Bronchial epithelial cell (primary cell): ENCODE results near the gene UBE2L5. TPM values are rescaled to one million over a fixed set of nuclear protein-coding genes. Genes with fewer than 3 reads are reported as not detected.

Source experiments
- DNase-seq: peaks from one replicate; pipeline ENCODE4 v3.0.0-alpha.2; 2010; ENCODE audit warnings: low read depth
- FAIRE-seq: peaks from 2 replicates; lab custom pipeline; 2011; peaks lifted over from hg19 to GRCh38; lab: Jason Lieb, UNC
- H3K27me3 ChIP-seq: 2 replicates; pipeline ENCODE4 v1.5.1; 2011; ENCODE audit warnings: low read length; ENCODE audit not compliant: control insufficient read depth, insufficient read depth
- H3K36me3 ChIP-seq: 2 replicates; pipeline ENCODE4 v1.5.1; 2011; ENCODE audit warnings: low read length; ENCODE audit not compliant: control insufficient read depth, insufficient read depth
- H3K4me3 ChIP-seq: 2 replicates; pipeline ENCODE4 v1.5.1; 2011; ENCODE audit warnings: mild to moderate bottlenecking, low read depth, low read length, control low read depth
- total RNA-seq: library from RNA; depleted of rRNA; stranded (reverse); fragments of >200 nt; gene quantifications from 2 replicates; pipeline ENCODE4 v1.2.1, GENCODE V29; 2014
- TF ChIP-seq, protein P1 (sequence below): IDR thresholded peaks from 2 replicates; pipeline ENCODE4 v1.5.1; 2011; ENCODE audit warnings: mild to moderate bottlenecking, moderate library complexity, low read length, control low read depth, inconsistent platforms; ENCODE audit not compliant: insufficient read depth, severe bottlenecking

The UBE2L5 gene
- total RNA-seq, 1 donor from 2014 or later: not detected

DNA sequence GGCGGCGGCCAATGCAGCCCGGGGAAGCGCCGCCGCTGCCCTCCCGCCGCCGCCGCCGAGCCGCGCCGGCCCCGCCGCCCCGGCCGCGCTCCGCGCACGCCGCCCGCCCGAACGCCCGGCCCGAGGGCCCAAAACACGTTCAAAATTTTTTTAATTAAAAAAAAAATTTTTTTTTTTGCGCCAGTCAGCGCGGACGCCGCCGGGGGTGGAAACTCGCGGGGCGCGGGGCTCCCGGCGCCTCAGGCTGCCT lies 43.0 kb downstream of the UBE2L5 start:
- Histone ChIP-seq H3K36me3 (no peaks in the 10 kb centered on the region), H3K4me3 (peak overlapping the region; percentile 54), H3K27me3 (no peaks in the 10 kb centered on the region)
- DNase-seq (no peak), FAIRE-seq (no peak)
- TF ChIP-seq, protein P1, sequence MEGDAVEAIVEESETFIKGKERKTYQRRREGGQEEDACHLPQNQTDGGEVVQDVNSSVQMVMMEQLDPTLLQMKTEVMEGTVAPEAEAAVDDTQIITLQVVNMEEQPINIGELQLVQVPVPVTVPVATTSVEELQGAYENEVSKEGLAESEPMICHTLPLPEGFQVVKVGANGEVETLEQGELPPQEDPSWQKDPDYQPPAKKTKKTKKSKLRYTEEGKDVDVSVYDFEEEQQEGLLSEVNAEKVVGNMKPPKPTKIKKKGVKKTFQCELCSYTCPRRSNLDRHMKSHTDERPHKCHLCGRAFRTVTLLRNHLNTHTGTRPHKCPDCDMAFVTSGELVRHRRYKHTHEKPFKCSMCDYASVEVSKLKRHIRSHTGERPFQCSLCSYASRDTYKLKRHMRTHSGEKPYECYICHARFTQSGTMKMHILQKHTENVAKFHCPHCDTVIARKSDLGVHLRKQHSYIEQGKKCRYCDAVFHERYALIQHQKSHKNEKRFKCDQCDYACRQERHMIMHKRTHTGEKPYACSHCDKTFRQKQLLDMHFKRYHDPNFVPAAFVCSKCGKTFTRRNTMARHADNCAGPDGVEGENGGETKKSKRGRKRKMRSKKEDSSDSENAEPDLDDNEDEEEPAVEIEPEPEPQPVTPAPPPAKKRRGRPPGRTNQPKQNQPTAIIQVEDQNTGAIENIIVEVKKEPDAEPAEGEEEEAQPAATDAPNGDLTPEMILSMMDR: no peak

DNA sequence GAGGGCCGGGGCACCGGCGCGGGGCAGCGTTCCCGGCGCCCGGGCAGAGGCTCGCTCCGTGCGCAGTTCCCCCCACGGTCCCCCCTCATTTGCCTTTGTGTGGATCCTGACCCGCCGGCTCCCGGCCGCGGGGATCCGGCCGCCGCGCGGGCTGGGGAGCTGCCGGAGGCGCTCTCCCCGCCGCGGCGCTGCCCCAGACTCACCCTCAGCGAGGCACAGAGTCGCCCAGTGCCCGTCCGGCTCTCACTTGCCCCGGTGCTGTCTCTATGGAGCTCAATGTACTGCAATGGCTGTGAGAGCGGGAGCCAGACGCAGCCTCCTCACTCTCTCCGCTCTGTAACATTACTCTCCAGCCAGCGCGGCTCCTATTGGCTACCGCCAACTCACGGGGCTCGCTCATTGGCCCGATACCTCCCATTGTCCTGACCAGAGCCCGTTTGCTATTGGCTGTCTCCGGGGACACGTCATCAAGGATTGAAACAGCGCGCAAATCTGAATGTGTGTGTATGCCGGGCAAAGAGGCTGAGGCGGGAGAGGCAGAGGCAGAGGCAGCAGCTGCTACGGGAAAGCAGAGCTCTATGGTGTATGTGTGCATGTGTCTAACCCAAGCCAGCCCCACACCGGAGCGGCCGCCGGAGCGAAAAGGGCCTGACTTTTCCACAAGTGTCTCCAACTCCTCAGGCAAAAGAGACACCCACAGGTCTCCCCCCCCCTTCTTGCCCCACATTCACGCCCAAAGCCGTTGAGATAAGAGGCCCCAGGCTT lies 43.5 kb downstream of the UBE2L5 start, which contains the start of gene HMGB1:
HMGB1 (minus strand) TSS at position 344 of the 765 bp plus-strand sequence. CDS start 2,256 bp downstream, outside the sequence.
- TF ChIP-seq, protein P1: no peak
- peak; percentile 95 for DNase-seq
- H3K4me3 ChIP-seq: peak within 1 kb of the TSS; percentile 62
- H3K27me3 ChIP-seq: no peaks in the 10 kb centered on the region
- no peaks in the 10 kb centered on the region for H3K36me3 ChIP-seq
- no peak for FAIRE-seq

DNA sequence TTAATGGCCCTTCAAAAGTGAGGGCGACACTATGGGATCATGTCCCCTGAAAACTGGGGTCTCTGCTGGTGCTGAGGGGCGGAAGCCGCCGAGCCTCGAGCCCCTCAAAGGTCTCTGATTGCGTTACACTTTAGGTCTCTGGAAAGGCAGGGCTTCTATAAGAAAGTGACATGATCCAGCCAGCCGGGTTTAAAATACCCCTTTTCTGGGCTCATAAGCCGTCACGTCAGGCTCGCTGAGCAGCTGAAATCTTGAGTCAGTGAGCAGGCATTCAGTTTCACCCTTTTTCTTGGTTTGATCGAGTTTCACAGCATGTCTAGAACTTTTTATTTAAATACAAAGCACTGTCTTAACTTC lies 44.0 kb downstream of the UBE2L5 start:
- H3K27me3 ChIP-seq: no peaks in the 10 kb centered on the region
- H3K4me3 ChIP-seq: no peak overlapping the region
- peak; percentile 28 for DNase-seq
- TF ChIP-seq, protein P1: no peak
- H3K36me3 ChIP-seq: no peaks in the 10 kb centered on the region
- no peak for FAIRE-seq

DNA sequence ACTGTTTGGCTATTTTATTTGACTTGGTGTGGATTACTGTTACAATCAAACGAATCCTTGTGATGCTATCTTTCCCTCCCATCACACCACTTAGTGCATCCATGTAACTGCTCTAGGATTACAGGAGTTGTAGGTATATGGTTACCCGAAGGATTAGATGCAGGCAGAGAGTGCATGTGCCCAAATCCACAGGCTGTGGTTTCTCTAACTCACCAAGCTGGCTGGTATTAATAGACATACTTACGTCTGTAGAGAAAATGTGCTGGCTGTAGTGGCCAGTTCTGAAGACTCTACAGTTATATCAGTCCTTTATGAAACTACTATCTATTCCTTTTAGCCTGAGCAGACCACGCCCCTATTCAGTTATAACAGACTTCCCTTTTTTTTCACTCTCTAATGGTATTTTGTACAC lies 44.6 kb downstream of the UBE2L5 start:
- no peaks in the 10 kb centered on the region for H3K27me3 ChIP-seq
- DNase-seq: no peak
- H3K36me3 ChIP-seq: no peaks in the 10 kb centered on the region
- FAIRE-seq: no peak
- no peak overlapping the region for H3K4me3 ChIP-seq
- TF ChIP-seq, protein P1: no peak

DNA sequence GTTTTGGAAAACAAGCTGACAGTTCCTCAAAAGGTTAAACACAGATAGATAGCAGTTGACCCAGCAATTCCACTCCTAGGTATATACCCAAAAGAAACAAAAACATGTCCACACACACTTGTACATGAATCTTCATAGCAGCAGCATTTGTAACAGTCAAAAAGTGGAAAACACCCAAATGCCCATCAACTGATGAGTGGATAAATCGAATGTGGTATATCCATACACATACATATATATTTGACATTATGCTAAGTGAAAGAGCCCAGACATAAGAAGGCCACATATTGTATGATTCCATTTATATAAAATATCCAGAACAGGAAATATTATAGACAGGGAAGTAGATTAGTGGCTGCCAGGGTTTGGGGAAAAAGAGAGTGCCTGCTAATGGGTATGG lies 51.4 kb downstream of the UBE2L5 start:
- TF ChIP-seq, protein P1: no peak
- Histone ChIP-seq H3K4me3 (no peak overlapping the region), H3K36me3 (no peaks in the 10 kb centered on the region), H3K27me3 (no peaks in the 10 kb centered on the region)
- DNase-seq (no peak), FAIRE-seq (no peak)
